Measurements from ENCODE around the gene SLC38A3.

GRCh38 chr3:50246517-50246954 lies 41.5 kb downstream of the SLC38A3 start:
- peak in 4 of 12 donors; percentile 3 to 47 (median 26) for TF ChIP-seq CTCF (IDR thresholded peaks at IDR 0.05)
- TF ChIP-seq POLR2A (IDR thresholded peaks at IDR 0.05), result peak in 1 of 2 donors; percentile 14
